Activated CD4-positive, alpha-beta T cell treated with anti-CD3 and anti-CD28 coated beads, Interleukin-2, amount 50 U/mL, for 4 hours (primary cell): ENCODE measurements around the gene C1QL2.

Experiments used
- DNase-seq, 2 experiments: peaks; one replicate each; pipeline ENCODE4 v3.0.0-alpha.2; 2020

C1QL2 gene

DNA sequence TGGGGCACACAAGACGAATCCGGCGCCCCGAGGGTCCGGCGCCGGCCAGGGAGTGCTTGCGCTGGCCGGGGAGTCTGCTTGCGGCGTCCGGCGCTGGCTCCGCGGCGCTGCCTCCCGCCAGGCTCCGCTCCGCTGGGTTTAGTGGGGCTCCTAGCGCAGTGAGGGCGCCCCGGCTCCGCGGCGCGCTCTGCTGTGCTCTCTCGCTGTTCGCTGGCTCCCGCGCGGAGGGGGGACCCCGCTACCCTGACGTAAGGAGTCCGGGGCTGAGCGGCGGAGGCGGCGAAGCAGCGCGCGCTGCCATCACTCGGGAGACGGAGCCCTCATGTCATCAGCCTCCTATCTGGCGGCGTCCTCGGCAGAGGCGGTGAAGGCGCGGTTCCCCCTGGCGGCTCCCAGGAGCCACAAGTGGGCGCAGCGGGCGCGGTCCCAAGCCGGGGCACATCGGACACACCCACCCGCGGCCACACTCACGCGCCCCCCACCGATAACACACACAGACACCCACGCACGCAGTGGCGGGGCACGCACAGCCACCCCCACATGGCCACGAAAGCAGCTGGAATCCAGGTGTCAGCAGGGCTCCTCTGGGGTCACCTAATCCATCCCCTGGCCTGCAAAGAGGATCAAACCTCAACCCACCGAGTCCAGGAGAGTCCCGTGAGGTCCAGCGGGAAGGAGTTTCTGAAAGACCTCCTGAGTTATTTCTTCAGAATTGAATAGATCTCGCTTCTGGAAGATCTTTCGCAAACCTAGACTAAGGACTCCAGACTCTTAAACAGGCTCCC is at the start of gene C1QL2:
TSS of gene C1QL2 (minus strand) at position 189 of the 785 bp plus-strand sequence. CDS start 482 bp downstream, outside the sequence.
- DNase-seq, result no peak

- no peak for DNase-seq
Measured at GRCh38 chr2:119207447-119207846, 48.9 kb upstream of the C1QL2 start.

DNA sequence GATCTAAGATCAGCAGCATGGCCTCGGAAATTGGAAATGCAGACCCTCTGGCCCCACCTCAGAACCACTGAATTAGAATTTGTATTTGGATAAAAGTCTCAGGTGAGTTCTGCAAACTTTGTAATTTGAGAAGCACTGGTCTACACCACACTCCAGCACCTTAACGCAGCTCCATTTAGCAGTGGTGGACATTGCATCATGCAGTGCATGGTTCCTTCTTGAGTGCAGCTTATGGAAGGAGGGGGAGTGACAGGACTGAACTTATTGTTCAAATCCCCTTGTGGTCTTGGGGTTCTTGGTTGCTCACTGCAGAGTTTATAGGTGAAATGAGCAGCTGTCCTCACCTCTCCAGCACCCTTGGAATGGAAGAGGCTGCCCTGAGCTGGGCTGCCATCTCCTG is 47.6 kb upstream of the C1QL2 start:
- no peak for DNase-seq

DNA sequence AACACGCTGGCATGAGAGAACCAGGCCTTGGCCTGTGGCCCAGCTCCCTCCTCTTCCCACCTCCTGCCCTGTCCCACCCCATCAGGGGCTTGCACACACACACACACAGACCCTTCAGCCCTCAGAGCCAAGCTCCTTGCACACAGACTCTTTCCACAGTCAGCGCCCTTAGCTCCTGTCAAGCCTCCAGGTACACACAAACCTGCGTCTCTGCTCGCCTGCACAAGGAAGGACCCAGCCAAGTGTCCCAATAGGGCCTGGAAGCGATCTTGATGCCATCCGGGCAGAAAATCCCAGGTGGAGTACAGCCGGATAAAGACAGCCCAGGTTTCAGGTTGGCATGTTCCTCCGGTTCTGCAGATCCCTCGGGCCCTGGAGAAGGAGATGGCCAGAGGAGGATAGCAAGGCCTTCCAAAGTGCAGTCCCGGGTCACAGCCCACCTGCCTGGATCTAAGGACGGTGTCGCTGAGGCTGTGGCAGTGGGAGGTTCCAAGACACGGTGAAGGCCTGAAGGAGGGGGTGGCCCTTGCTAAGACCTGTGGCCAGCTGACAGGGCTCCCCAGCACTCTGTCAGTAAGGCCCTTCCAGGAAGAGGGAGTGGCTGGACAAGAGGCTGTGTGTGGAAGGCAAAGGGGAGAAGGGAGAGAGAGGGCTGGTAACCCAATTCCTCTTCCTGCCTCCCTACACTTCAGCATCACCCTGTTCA is 46.6 kb upstream of the C1QL2 start:
- no peak for DNase-seq

DNA sequence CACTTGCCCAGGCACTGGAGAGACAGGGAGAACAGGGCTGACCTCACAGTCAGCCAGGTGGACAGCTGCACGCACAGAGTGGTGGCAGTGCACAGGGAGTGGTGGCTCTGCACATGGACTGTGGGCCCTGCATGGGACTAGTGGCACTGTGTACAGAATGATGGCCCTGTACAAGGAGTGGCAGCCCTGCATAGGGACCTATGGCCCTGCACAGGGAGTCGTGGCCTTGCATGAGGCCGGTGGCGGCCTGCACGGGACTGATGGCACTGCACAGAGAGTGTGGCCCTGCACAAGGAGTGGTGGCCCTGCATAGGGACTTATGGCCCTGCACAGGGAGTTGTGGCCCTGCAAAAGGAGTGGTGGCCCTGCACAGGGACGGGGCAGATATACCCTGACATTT is 46.0 kb upstream of the C1QL2 start:
- DNase-seq, result no peak

DNA sequence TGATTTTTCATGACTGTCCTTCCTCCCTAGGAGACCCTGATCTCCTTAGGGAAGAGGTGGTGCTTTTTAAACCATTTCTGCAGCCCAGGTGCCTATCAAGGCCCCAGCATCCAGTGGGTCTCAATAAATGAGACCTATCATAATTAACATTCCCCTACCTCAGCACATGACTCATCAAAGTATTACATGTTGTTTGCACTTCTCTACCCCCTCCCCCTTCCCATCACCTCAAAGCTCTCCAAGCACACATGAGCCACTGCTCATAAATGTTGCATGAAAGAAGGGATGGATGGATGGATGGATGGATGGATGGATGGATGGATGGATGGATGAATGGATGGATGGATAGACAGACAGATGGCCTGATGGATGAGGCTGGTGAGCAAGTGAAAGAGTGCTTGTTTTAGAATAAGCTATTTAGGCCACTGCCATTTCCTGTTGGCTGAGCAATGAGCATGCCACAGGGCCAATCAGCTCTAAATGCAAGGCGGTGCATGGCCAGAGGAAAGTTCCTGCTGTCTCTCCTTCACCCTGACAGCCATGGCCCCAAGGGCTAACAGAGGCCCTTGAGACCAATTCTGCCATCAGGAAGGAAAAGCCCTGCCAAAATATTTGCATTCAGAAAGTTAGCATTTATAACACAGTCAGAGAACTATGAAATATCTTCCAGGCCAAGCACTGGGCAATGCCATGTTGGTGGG is 44.2 kb upstream of the C1QL2 start:
- DNase-seq, result no peak

GRCh38 chr2:119201815-119202214 is 43.3 kb upstream of the C1QL2 start:
- DNase-seq, result no peak

- DNase-seq, result no peak
Measured at GRCh38 chr2:119198240-119198840, 39.8 kb upstream of the C1QL2 start.

DNA sequence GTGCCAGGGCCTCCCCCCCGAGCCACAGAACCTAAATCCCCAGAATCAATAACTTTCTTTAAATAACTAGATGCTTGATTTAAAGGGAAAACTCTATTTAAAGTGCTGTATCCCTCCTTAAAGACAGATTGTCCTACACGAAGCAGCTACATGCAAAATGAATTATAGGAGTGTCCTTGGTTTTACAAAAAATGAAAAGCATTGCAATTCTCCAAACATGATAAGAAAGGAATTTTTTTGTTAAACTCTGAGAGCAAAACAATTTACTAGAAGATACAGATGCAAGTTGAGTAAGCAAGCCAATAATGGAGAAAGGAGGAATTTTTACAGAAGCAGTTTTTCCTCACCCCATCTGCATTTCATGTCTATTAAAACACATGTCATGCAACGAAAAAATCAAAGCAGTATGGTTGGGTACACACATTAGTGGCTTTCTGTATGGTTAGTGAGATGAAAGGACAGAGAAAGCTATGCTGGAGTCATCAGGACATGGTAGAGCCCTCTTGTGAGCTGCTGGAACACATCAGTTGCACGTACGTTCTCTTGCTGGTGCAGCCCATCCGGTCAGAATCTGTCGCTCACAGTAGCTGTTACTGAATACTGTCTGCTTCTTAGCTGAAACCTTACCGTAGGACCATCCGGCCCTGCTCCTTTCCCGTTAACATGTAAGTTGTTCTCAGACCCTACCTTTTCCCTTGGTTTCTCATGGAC is 39.1 kb upstream of the C1QL2 start:
- no peak for DNase-seq

DNA sequence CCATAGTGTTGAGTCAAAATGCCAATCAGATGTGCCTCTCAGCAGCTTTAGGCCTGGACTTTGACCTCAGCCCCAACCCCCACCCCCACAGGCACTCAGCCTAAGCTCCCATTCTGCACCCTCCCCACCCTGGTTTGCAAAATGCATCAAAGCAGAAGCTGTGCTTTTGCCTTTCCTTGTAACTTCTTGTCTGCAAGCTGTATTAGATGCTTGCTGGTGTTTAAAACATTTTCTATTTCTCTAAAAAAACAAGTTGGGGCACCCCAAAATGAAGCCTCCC is 38.5 kb upstream of the C1QL2 start:
- DNase-seq, result no peak

- DNase-seq, result no peak
Measured at GRCh38 chr2:119196301-119197125, 38.0 kb upstream of the C1QL2 start.

DNA sequence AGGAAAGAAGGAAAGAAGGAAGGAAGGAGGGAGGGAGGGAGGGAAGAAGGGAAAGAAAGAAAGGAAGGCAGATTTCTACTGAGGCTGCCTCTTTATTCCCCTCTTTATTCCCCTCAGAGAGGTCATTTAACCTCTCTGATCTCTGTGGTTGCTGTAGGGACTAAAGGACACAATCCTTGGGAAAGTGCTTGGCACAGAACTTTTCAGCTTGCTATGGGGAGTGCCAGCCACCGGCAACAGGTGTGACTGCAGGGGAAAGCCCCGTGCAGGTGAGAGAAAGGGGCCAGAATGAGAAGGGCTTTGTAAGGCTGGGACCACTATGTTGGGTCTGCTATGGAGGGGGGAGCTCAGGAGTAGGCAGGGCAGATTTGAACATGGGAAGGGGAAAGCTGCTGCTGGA is 37.3 kb upstream of the C1QL2 start:
- no peak for DNase-seq

DNA sequence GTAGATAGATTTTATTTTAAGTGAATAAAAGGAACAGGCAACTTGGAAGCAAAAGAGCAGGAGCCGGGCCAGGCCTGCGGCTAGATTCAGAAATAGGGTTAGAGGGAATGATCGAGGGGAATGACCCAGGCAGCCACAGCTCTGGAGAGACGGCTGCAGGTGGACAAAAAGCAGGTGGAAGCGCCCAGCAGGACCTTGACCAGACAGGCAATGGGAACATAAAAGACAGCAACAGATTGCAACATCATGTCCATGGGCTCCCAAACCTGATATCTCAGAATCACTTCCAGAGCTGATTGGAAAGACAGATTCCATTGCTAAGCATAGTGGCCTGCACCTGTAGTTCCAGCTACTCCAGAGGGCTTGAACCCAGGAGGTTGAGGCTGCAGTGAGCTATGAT is 36.5 kb upstream of the C1QL2 start:
- no peak for DNase-seq

DNA sequence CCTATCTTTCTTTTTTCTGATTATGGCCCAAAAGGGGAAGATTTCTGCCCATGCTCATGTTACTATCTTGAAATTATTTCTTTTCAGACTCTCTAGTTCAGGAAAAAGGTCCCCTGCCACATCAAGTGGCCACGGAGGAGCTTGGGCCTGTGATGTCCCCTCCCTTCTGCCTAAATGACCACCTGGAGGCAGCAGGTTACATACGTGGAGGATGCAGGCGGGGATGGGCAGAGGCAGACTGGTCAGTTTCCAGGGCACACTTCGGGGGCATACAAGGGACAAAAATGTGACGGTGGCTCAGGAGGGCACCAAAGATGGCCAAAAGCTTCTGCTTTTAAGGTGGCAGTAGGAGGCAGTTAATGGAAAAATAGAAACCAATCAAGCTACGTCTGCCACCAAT is 34.3 kb upstream of the C1QL2 start:
- no peak for DNase-seq

DNA sequence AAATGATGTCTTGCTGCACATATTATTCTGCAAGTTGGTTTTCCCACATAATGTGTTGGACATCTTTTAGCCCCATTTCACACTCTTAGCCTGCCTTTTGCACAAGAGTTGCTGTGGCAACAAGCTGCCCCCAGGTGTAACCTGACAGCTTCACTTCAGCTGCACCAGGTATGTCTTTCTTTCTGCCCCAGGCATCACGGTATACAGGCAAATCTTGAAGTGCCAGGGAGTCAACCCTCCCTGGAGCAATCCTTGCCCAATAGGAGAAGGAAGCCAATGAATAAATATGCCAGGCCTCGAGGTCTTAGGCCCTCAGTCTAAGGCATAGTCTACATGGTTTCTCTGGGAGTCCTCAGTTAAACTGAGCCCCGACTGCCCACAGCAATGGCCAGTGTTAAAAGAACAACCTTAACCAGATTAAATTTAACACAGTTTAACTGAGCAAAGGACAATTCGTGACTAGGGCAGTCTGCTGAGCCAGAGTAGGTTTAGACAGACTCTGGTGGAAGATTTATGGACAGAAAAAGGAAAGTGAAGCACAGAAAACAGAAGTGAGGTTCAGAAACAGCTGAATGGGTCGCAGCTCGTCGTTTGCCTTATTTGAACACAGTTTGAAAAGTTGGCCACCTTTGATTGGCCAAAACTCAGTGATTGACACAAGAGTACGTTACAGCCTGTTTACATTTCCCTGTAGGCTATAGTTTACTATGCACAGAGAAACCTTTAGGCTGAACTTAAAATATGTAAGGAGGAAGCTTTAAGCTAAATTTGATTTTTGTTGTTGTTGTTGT is 32.0 kb upstream of the C1QL2 start:
- no peak for DNase-seq

- DNase-seq, result no peak
Measured at GRCh38 chr2:119184512-119184911, 26.0 kb upstream of the C1QL2 start.

- DNase-seq, result no peak
Measured at GRCh38 chr2:119181791-119182445, 23.4 kb upstream of the C1QL2 start.

- no peak for DNase-seq
Measured at GRCh38 chr2:119181391-119181790, 22.8 kb upstream of the C1QL2 start.

- no peak for DNase-seq
Measured at GRCh38 chr2:119180892-119181291, 22.3 kb upstream of the C1QL2 start.

- DNase-seq, result no peak
Measured at GRCh38 chr2:119179991-119180390, 21.4 kb upstream of the C1QL2 start.

DNA sequence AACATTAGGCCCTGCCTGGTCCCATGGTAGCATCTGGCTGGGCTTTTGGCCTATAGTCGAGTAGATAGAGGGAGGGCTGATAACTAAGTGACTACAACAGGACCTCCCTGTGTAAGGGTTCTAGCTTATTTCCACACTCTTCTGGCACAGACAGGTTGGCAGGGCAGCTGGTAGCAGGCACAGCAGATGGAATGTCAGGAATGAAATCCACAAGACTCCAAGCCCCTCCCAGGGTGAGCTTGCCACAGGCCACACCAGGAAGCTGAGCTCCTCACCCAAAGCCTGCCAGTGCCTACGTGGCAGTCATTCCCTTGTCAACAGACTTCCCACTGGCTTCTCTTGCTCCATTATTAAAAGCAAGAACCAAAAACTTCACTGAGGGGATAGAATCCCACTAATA is 20.7 kb upstream of the C1QL2 start:
- DNase-seq, result no peak
